CD14-positive monocyte (primary cell): ENCODE data around the gene CNTN5. TPM values are rescaled to one million over a fixed set of nuclear protein-coding genes. Genes with fewer than 3 reads are reported as not detected.

Experiments
- DNase-seq, 3 donors: peaks; one replicate each; pipeline ENCODE4 v3.0.0-alpha.2; 2011 to 2022
- H2AFZ ChIP-seq: 2 replicates; pipeline ENCODE4 v1.6.0; 2012; ENCODE audit warnings: mild to moderate bottlenecking, low read depth, low read length, inconsistent platforms; ENCODE audit not compliant: insufficient read depth, poor library complexity, severe bottlenecking
- H3K27ac ChIP-seq, 2 donors: 1 replicate in 1 of 2; 2 replicates in 1 of 2; pipeline ENCODE4 v1.5.1; 2012 to 2013; ENCODE audit warnings: low read length in 2 of 2, control low read depth in 1 of 2, inconsistent platforms in 1 of 2, low read depth in 1 of 2, mild to moderate bottlenecking in 1 of 2
- H3K27me3 ChIP-seq, 2 donors: one replicate each; pipeline versions ENCODE4 v1.6.0 to v1.6.1; 2011 to 2013; ENCODE audit warnings: low read length in 2 of 2; ENCODE audit not compliant: control insufficient read depth in 2 of 2, insufficient read depth in 2 of 2
- H3K36me3 ChIP-seq, 2 donors: replicated peaks in 1 of 2; 1 replicate in 1 of 2; 2 replicates in 1 of 2; pipeline versions ENCODE4 v1.5.1 to v1.6.1; 2012 to 2013; ENCODE audit warnings: low read length in 2 of 2, control low read depth in 1 of 2, inconsistent platforms in 1 of 2, mild to moderate bottlenecking in 1 of 2; ENCODE audit not compliant: insufficient read depth in 2 of 2, control insufficient read depth in 1 of 2
- H3K4me1 ChIP-seq, 2 donors: 1 replicate in 1 of 2; 2 replicates in 1 of 2; pipeline versions ENCODE4 v1.5.1 to v1.6.1; 2012 to 2013; ENCODE audit warnings: low read length in 2 of 2, control low read depth in 1 of 2, inconsistent platforms in 1 of 2, mild to moderate bottlenecking in 1 of 2, moderate library complexity in 1 of 2; ENCODE audit not compliant: insufficient read depth in 2 of 2, control insufficient read depth in 1 of 2
- H3K4me2 ChIP-seq: replicated peaks from 2 replicates; pipeline ENCODE3; 2012; ENCODE audit warnings: low read length, moderate library complexity, mild to moderate bottlenecking; ENCODE audit not compliant: poor library complexity, severe bottlenecking; ENCODE audit errors: extremely low read depth
- H3K4me3 ChIP-seq, 3 experiments: fragments of 200-600 bp in 1 of 3; sonication (generic) in 1 of 3; replicated peaks in 1 of 3; 1 replicate in 2 of 3; 2 replicates in 1 of 3; pipeline ENCODE4 v1.5.1; 2011 to 2013; ENCODE audit warnings: low read length in 3 of 3, mild to moderate bottlenecking in 3 of 3, control low read depth in 2 of 3, low read depth in 2 of 3, inconsistent platforms in 1 of 3, moderate library complexity in 1 of 3
- H3K79me2 ChIP-seq: 2 replicates; pipeline ENCODE4 v1.6.0; 2012; ENCODE audit warnings: mild to moderate bottlenecking, control low read depth, inconsistent platforms, low read length, moderate library complexity; ENCODE audit not compliant: insufficient read depth
- H3K9ac ChIP-seq: 2 replicates; pipeline ENCODE4 v1.6.0; 2017; ENCODE audit warnings: low read length, mild to moderate bottlenecking; ENCODE audit not compliant: insufficient read depth, poor library complexity, severe bottlenecking
- H3K9me3 ChIP-seq, 2 donors: replicated peaks in 1 of 2; 1 replicate in 1 of 2; 2 replicates in 1 of 2; pipeline versions ENCODE4 v1.5.1 to v1.6.1; 2012 to 2013; ENCODE audit warnings: low read length in 2 of 2, control low read depth in 1 of 2; ENCODE audit not compliant: control insufficient read depth in 1 of 2, insufficient read depth in 1 of 2
- H4K20me1 ChIP-seq: 2 replicates; pipeline ENCODE4 v1.6.0; 2012; ENCODE audit warnings: mild to moderate bottlenecking, low read length, control low read depth, moderate library complexity; ENCODE audit not compliant: insufficient read depth
- H3K27ac Mint-ChIP-seq, 7 donors: one replicate each; pipeline ENCODE4 v1.8.0; 2020; ENCODE audit warnings: mild to moderate bottlenecking in 7 of 7, mixed read lengths in 7 of 7, moderate library complexity in 6 of 7, inconsistent platforms in 2 of 7
- H3K27me3 Mint-ChIP-seq, 3 donors: one replicate each; pipeline ENCODE4 v1.8.0; 2021 to 2022; ENCODE audit warnings: low read depth in 3 of 3, mild to moderate bottlenecking in 3 of 3, mixed read lengths in 3 of 3, moderate library complexity in 3 of 3, inconsistent platforms in 1 of 3
- H3K36me3 Mint-ChIP-seq, 2 donors: one replicate each; pipeline ENCODE4 v1.8.0; 2020; ENCODE audit warnings: mixed read lengths in 2 of 2, inconsistent platforms in 1 of 2, mild to moderate bottlenecking in 1 of 2
- H3K4me1 Mint-ChIP-seq: one replicate; pipeline ENCODE4 v1.8.0; 2020; ENCODE audit warnings: mild to moderate bottlenecking, mixed read lengths
- H3K4me3 Mint-ChIP-seq, 2 donors: one replicate each; pipeline ENCODE4 v1.8.0; 2020; ENCODE audit warnings: mild to moderate bottlenecking in 2 of 2, mixed read lengths in 2 of 2, moderate library complexity in 1 of 2
- H3K9me3 Mint-ChIP-seq, 7 donors: one replicate each; pipeline ENCODE4 v1.8.0; 2020 to 2022; ENCODE audit warnings: mixed read lengths in 7 of 7, mild to moderate bottlenecking in 6 of 7, moderate library complexity in 6 of 7, inconsistent platforms in 2 of 7
- WGBS: methylation state at CpG from one replicate; pipeline ENCODE4 v1.1.5; 2013; ENCODE audit warnings: missing lambda C conversion rate; ENCODE audit not compliant: insufficient coverage; 5-methylcytosine and 5-hydroxymethylcytosine counted together
- intact Hi-C, 2 donors: fragments of 100-400 bp; cut with micrococcal nuclease; formaldehyde crosslinking; loops; one replicate each; pipeline versions ENCODE4 v1.15.0 to v1.15.1; 2023
- polyA plus RNA-seq, 3 donors: library from polyadenylated mRNA; depleted of rRNA in 1 of 3; unstranded in 2 of 3; stranded (reverse) in 1 of 3; fragments of 300-500 nt in 2 of 3; fragments of >200 nt in 1 of 3; fragmentation: Illumina TruSeq in 2 of 3; gene quantifications; 1 replicate in 2 of 3; 2 replicates in 1 of 3; pipeline ENCODE4 v1.2.3, GENCODE V29; 2012 to 2021
- TF ChIP-seq, protein P1 (sequence below): fragments of 200-600 bp; IDR thresholded peaks from one replicate; pipeline ENCODE4 v1.8.0; 2022; ENCODE audit warnings: antibody characterized with exemption, mild to moderate bottlenecking

CNTN5 gene
- polyA plus RNA-seq, 3 donors = not detected

DNA sequence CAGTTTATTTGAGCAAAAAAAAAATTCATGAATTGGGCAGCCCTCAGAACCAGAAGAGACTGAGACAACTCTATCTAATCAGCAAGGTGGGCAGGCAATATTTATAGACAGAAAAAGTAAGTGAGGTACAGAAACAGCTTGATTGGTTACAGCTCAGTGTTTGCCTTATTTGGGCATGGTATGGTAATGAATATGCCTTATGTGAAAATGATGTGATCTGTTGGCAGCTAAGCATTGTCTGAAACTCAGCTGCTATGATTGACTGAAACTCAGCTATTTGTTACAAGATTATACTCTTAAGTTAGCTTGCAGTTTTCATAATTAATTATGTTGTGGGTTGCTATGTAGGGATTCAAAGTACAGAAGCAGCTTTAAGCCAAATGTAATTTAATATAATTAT, 127.6 kb downstream of the CNTN5 start:
- H3K9me3 Mint-ChIP-seq = peaks cover 0 to 2% (median 0%) of the 10 kb centered on the region in 7 donors

DNA sequence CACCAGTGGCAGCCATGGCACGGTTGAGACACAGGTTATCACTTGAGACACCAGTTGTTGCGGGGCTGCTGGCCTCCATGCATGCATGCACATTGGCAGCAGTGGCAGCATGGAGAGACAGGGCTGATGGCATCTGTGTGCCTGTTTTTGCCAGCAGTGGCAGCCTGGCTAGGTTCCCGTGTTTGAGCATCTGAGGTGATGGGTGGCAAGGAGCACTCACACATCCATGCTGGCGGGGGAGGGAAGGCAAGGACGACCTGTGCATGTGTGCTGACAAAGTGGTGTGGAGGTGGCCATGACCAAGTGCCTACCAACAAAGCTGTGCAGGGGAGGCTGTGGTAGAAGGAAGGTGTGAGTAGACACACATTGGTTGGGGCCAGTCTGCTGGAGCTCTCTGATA, 133.5 kb downstream of the CNTN5 start:
- DNase-seq = no peak
- no peaks in the 10 kb centered on the region for H3K36me3 Mint-ChIP-seq
- Histone ChIP-seq H3K4me2 (no peak overlapping the region), H3K27me3 (no peaks in the 10 kb centered on the region), H3K9me3 (peaks cover 0 to 13% of the 10 kb centered on the region in 2 donors), H3K9ac (no peak overlapping the region), H2AFZ (no peak overlapping the region), H3K27ac (no peak overlapping the region), H3K4me3 (no peak overlapping the region), H4K20me1 (no peaks in the 10 kb centered on the region), H3K36me3 (no peaks in the 10 kb centered on the region), H3K4me1 (no peaks in the 10 kb centered on the region), H3K79me2 (no peaks in the 10 kb centered on the region)
- H3K27ac Mint-ChIP-seq = no peak overlapping the region
- no peak overlapping the region for H3K4me3 Mint-ChIP-seq
- TF ChIP-seq, protein P1, sequence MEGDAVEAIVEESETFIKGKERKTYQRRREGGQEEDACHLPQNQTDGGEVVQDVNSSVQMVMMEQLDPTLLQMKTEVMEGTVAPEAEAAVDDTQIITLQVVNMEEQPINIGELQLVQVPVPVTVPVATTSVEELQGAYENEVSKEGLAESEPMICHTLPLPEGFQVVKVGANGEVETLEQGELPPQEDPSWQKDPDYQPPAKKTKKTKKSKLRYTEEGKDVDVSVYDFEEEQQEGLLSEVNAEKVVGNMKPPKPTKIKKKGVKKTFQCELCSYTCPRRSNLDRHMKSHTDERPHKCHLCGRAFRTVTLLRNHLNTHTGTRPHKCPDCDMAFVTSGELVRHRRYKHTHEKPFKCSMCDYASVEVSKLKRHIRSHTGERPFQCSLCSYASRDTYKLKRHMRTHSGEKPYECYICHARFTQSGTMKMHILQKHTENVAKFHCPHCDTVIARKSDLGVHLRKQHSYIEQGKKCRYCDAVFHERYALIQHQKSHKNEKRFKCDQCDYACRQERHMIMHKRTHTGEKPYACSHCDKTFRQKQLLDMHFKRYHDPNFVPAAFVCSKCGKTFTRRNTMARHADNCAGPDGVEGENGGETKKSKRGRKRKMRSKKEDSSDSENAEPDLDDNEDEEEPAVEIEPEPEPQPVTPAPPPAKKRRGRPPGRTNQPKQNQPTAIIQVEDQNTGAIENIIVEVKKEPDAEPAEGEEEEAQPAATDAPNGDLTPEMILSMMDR = no peak
- peaks cover 0 to 6% (median 2%) of the 10 kb centered on the region in 7 donors for H3K9me3 Mint-ChIP-seq
- WGBS = 67% methylated on average over 4 of the region's 5 CpGs
- intact Hi-C loops = no loop called here
- no peaks in the 10 kb centered on the region for H3K4me1 Mint-ChIP-seq
- H3K27me3 Mint-ChIP-seq = no peaks in the 10 kb centered on the region

More for the DNA sequence above, 127.6 kb downstream of the CNTN5 start:
- Histone ChIP-seq H3K79me2 (no peaks in the 10 kb centered on the region), H3K9ac (no peak overlapping the region), H3K27ac (no peak overlapping the region), H3K36me3 (no peaks in the 10 kb centered on the region), H3K4me2 (no peak overlapping the region), H3K27me3 (no peaks in the 10 kb centered on the region), H3K9me3 (no peaks in the 10 kb centered on the region), H3K4me1 (no peaks in the 10 kb centered on the region), H4K20me1 (no peaks in the 10 kb centered on the region), H3K4me3 (no peak overlapping the region), H2AFZ (no peak overlapping the region)
- no peak for DNase-seq
- no peaks in the 10 kb centered on the region for H3K4me1 Mint-ChIP-seq
- H3K27ac Mint-ChIP-seq = no peak overlapping the region
- no peaks in the 10 kb centered on the region for H3K27me3 Mint-ChIP-seq
- intact Hi-C loops = no loop called here
- no peaks in the 10 kb centered on the region for H3K36me3 Mint-ChIP-seq
- H3K4me3 Mint-ChIP-seq = no peak overlapping the region
- TF ChIP-seq, protein P1 = no peak
